ENCODE measurements around the gene STX5. TPM values are rescaled to one million over a fixed set of nuclear protein-coding genes. Genes with fewer than 3 reads are reported as not detected.

Gene STX5
- total and polyA plus RNA-seq, 10 donors = 20.9 to 50.7 (median 42.6) TPM

GRCh38 chr11:62782753-62783152 is 49.1 kb downstream of the STX5 start:
- 93 to 99% (median 97%) methylated on average over 7 of the region's 7 CpGs for WGBS, 5 donors
- peaks cover 0 to 67% (median 33%) of the 10 kb centered on the region in 6 donors for H3K36me3 ChIP-seq
- no peak overlapping the region for H3K27ac ChIP-seq
- no peak for DNase-seq
- H3K4me3 ChIP-seq = no peak overlapping the region
- H3K27me3 ChIP-seq (replicated peaks in 1 of 7) = no peaks in the 10 kb centered on the region
- no peaks in the 10 kb centered on the region for H3K9me3 ChIP-seq
- H3K4me1 ChIP-seq = peaks cover 9 to 19% (median 13%) of the 10 kb centered on the region in 6 donors
- intact Hi-C loops (cut with DNase I; ENCODE audit: low total_unique reads) = no loop called here
- TF ChIP-seq CTCF (IDR thresholded peaks at IDR 0.05 in 8 of 11, conservative IDR thresholded peaks at IDR 0.05 in 3 of 11) (no peak), POLR2AphosphoS5 (IDR thresholded peaks at IDR 0.05) (no peak), POLR2A (IDR thresholded peaks at IDR 0.05) (no peak)

GRCh38 chr11:62778441-62778840 is 53.4 kb downstream of the STX5 start:
- TF ChIP-seq POLR2AphosphoS5 (IDR thresholded peaks at IDR 0.05) (no peak), POLR2A (IDR thresholded peaks at IDR 0.05) (no peak), CTCF (IDR thresholded peaks at IDR 0.05 in 8 of 11, conservative IDR thresholded peaks at IDR 0.05 in 3 of 11) (no peak)
- WGBS, 5 donors = 89 to 95% (median 90%) methylated on average over 3 of the region's 3 CpGs

GRCh38 chr11:62777389-62777788 is 54.5 kb downstream of the STX5 start:
- Histone ChIP-seq H3K27me3 (replicated peaks in 1 of 7) (no peaks in the 10 kb centered on the region), H3K9me3 (no peaks in the 10 kb centered on the region), H3K4me3 (no peak overlapping the region), H3K36me3 (peaks cover 0 to 76% (median 48%) of the 10 kb centered on the region in 6 donors), H3K27ac (no peak overlapping the region), H3K4me1 (peaks cover 1 to 24% (median 5%) of the 10 kb centered on the region in 6 donors)
- DNase-seq = no peak
- 71 to 87% (median 79%) methylated on average over 2 of the region's 2 CpGs for WGBS, 5 donors
- TF ChIP-seq POLR2A (IDR thresholded peaks at IDR 0.05) (no peak), CTCF (IDR thresholded peaks at IDR 0.05 in 8 of 11, conservative IDR thresholded peaks at IDR 0.05 in 3 of 11) (no peak), POLR2AphosphoS5 (IDR thresholded peaks at IDR 0.05) (no peak)
- intact Hi-C loops (cut with DNase I; ENCODE audit: low total_unique reads) = no loop called here

More at GRCh38 chr11:62778441-62778840, 53.4 kb downstream of the STX5 start:
- intact Hi-C loops (cut with DNase I; ENCODE audit: low total_unique reads) = no loop called here
- no peak for DNase-seq
- no peak overlapping the region for H3K27ac ChIP-seq
- H3K4me1 ChIP-seq = peaks cover 0 to 13% (median 0%) of the 10 kb centered on the region in 6 donors
- H3K9me3 ChIP-seq = no peaks in the 10 kb centered on the region
- H3K4me3 ChIP-seq = no peak overlapping the region
- H3K27me3 ChIP-seq (replicated peaks in 1 of 7) = no peaks in the 10 kb centered on the region
- H3K36me3 ChIP-seq = peaks cover 0 to 87% (median 53%) of the 10 kb centered on the region in 6 donors

- Histone ChIP-seq H3K4me3 (no peak overlapping the region), H3K27ac (peak overlapping the region in 3 of 8 donors; percentile 2 to 69 (median 31)), H3K9me3 (no peaks in the 10 kb centered on the region), H3K27me3 (replicated peaks in 1 of 7) (no peaks in the 10 kb centered on the region), H3K36me3 (peaks cover 0 to 60% (median 42%) of the 10 kb centered on the region in 6 donors), H3K4me1 (peaks cover 10 to 39% (median 18%) of the 10 kb centered on the region in 6 donors)
- 94 to 98% (median 97%) methylated on average over 16 to 17 of the region's 17 CpGs for WGBS, 5 donors
- no peak for DNase-seq
- no peak for TF ChIP-seq POLR2AphosphoS5 (IDR thresholded peaks at IDR 0.05)
- TF ChIP-seq POLR2A (IDR thresholded peaks at IDR 0.05) = no peak
- TF ChIP-seq CTCF (IDR thresholded peaks at IDR 0.05 in 8 of 11, conservative IDR thresholded peaks at IDR 0.05 in 3 of 11) = no peak
- intact Hi-C loops (cut with DNase I; ENCODE audit: low total_unique reads) = no loop called here
Measured at GRCh38 chr11:62775646-62776045, 56.2 kb downstream of the STX5 start.
